Measurements from ENCODE around the gene LEFTY1. TPM values are rescaled to one million over a fixed set of nuclear protein-coding genes. Genes with fewer than 3 reads are reported as not detected.

The LEFTY1 gene
- total RNA-seq, 4 donors from 2014 or later = 0.35 to 1.4 TPM; not detected in 2

GRCh38 chr1:225843426-225843795, 45.5 kb downstream of the LEFTY1 start:
- TF ChIP-seq POLR2AphosphoS5 (IDR thresholded peaks at IDR 0.05) (no peak), EP300 (IDR thresholded peaks at IDR 0.05) (no peak), POLR2A (IDR thresholded peaks at IDR 0.05) (no peak), CTCF (IDR thresholded peaks at IDR 0.05) (no peak)
- Histone ChIP-seq H3K4me1 (peaks cover 0 to 18% (median 5%) of the 10 kb centered on the region in 3 donors), H3K4me3 (no peak overlapping the region), H3K27ac (no peak overlapping the region), H3K9me3 (no peaks in the 10 kb centered on the region), H3K36me3 (peaks cover 0 to 98% of the 10 kb centered on the region in 2 donors), H3K27me3 (no peaks in the 10 kb centered on the region)
- no peak for ATAC-seq
- 67 to 86% methylated on average over 3 to 4 of the region's 6 CpGs for WGBS, 2 donors (ENCODE audit: low coverage in 1 of 2)

GRCh38 chr1:225842788-225843425, 46.0 kb downstream of the LEFTY1 start:
- Histone ChIP-seq H3K9me3 (no peaks in the 10 kb centered on the region), H3K4me1 (peaks cover 0 to 14% (median 5%) of the 10 kb centered on the region in 3 donors), H3K4me3 (no peak overlapping the region), H3K27me3 (no peaks in the 10 kb centered on the region), H3K27ac (peak overlapping the region in 3 of 4 donors; percentile 4 to 7 (median 6)), H3K36me3 (peaks cover 0 to 98% of the 10 kb centered on the region in 2 donors)
- ATAC-seq = no peak
- WGBS, 2 donors (ENCODE audit: low coverage in 1 of 2) = 100% methylated on average over 2 of the region's 6 CpGs; no CpG with 5 or more reads in 1 of the 2 donors
- no peak for TF ChIP-seq POLR2AphosphoS5 (IDR thresholded peaks at IDR 0.05)
- TF ChIP-seq POLR2A (IDR thresholded peaks at IDR 0.05) = no peak
- no peak for TF ChIP-seq EP300 (IDR thresholded peaks at IDR 0.05)
- no peak for TF ChIP-seq CTCF (IDR thresholded peaks at IDR 0.05)

GRCh38 chr1:225842074-225842473, 46.9 kb downstream of the LEFTY1 start:
- no peak for ATAC-seq
- TF ChIP-seq CTCF (IDR thresholded peaks at IDR 0.05) (no peak), EP300 (IDR thresholded peaks at IDR 0.05) (no peak), POLR2AphosphoS5 (IDR thresholded peaks at IDR 0.05) (no peak), POLR2A (IDR thresholded peaks at IDR 0.05) (no peak)
- H3K9me3 ChIP-seq = no peaks in the 10 kb centered on the region
- H3K4me3 ChIP-seq = no peak overlapping the region
- H3K27ac ChIP-seq = peak overlapping the region in 2 of 4 donors; percentile 6 to 7
- no peaks in the 10 kb centered on the region for H3K27me3 ChIP-seq
- WGBS, 2 donors (ENCODE audit: low coverage in 1 of 2) = 81 to 90% methylated on average over 3 to 7 of the region's 12 CpGs
- H3K4me1 ChIP-seq = peaks cover 0 to 9% (median 5%) of the 10 kb centered on the region in 3 donors
- H3K36me3 ChIP-seq = peaks cover 0 to 98% of the 10 kb centered on the region in 2 donors

- no peak for ATAC-seq
- Histone ChIP-seq H3K4me3 (no peak overlapping the region), H3K4me1 (peaks cover 0 to 17% (median 9%) of the 10 kb centered on the region in 3 donors), H3K27me3 (no peaks in the 10 kb centered on the region), H3K9me3 (no peaks in the 10 kb centered on the region), H3K36me3 (peaks cover 0 to 86% of the 10 kb centered on the region in 2 donors), H3K27ac (no peak overlapping the region)
- TF ChIP-seq EP300 (IDR thresholded peaks at IDR 0.05) (no peak), POLR2A (IDR thresholded peaks at IDR 0.05) (no peak), POLR2AphosphoS5 (IDR thresholded peaks at IDR 0.05) (no peak), CTCF (IDR thresholded peaks at IDR 0.05) (no peak)
- 77 to 91% methylated on average over 4 of the region's 4 CpGs for WGBS, 2 donors (ENCODE audit: low coverage in 1 of 2)
Observed at GRCh38 chr1:225840713-225841112, 48.2 kb downstream of the LEFTY1 start.

GRCh38 chr1:225840223-225840610, 48.7 kb downstream of the LEFTY1 start:
- no peak for ATAC-seq
- Histone ChIP-seq H3K27me3 (no peaks in the 10 kb centered on the region), H3K4me1 (peaks cover 0 to 17% (median 7%) of the 10 kb centered on the region in 3 donors), H3K4me3 (no peak overlapping the region), H3K9me3 (no peaks in the 10 kb centered on the region), H3K36me3 (peaks cover 0 to 81% of the 10 kb centered on the region in 2 donors), H3K27ac (peak overlapping the region in 1 of 4 donors; percentile 13)
- TF ChIP-seq CTCF (IDR thresholded peaks at IDR 0.05) (no peak), EP300 (IDR thresholded peaks at IDR 0.05) (no peak), POLR2A (IDR thresholded peaks at IDR 0.05) (no peak), POLR2AphosphoS5 (IDR thresholded peaks at IDR 0.05) (no peak)
- WGBS, 2 donors (ENCODE audit: low coverage in 1 of 2) = no CpG with 5 or more reads among the region's 1 CpG

All from gastroesophageal sphincter (tissue), 4 donors.